ENCODE measurements around the gene RHAG. TPM values are rescaled to one million over a fixed set of nuclear protein-coding genes. Genes with fewer than 3 reads are reported as not detected.

The RHAG gene
- total and polyA plus RNA-seq, 2 of the 8 experiments (the other 6 are each of a cell fraction or from before 2014, with no cell fraction given) = not detected

DNA sequence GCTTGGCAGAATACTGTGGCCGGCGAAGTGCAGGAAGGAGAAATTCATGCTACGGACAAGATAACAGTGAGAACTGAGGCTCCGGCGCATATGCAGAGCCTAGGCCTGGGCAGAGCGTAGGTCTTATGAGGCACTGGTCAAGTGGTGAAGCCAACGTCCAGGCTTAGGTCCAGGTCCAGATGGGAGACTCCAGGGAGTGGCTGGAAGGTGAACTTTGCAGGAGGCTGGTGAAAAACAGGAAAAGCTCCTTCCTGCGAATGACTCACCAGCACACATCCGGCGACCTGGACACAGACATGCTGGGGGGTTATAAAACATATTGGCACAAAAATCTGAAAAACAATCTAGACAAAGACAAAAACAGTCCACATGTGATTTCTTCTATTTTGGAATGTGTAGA lies 70.8 kb downstream of the RHAG start:
- H3K27ac ChIP-seq (ENCODE audit: low read depth, low read length) = no peak overlapping the region
- no peaks in the 10 kb centered on the region for H3K9me3 ChIP-seq (ENCODE audit: insufficient read depth in 2 of 2, low read depth in 1 of 2, low read length in 1 of 2)
- no peaks in the 10 kb centered on the region for H4K20me1 ChIP-seq (replicated peaks in 1 of 2; ENCODE audit: control insufficient read depth in 1 of 2, insufficient read depth in 2 of 2, low read length in 2 of 2)
- peak overlapping the region; percentile 11; the same call in 1 of the 2 replicates for H2BK20ac ChIP-seq (ENCODE audit: low read length)
- H2BK15ac ChIP-seq (ENCODE audit: low read length) = no peak overlapping the region
- no peak overlapping the region for H3K18ac ChIP-seq (ENCODE audit: extremely low read depth, low read length)
- no peak overlapping the region; the same call in 1 of the 2 replicates for H4K8ac ChIP-seq (ENCODE audit: extremely low read depth, insufficient read depth, low read length)
- H4K91ac ChIP-seq (replicated peaks; ENCODE audit: insufficient read length, low read length) = no peak overlapping the region
- ChIA-PET CTCF (ENCODE audit: partially characterized antibody) (interaction anchor here (0.6 to 5.5 kb wide), 4 partner anchors 16 to 42 kb away, joined by 4 to 23 read pairs (median 7); partner anchors contain the start of gene C6orf141), POLR2A (ENCODE audit: partially characterized antibody) (interaction anchor here (0.8 to 1.2 kb wide), 2 partner anchors 13 to 16 kb away, joined by 4 to 5 read pairs; partner anchors contain the start of gene C6orf141)
- no peak overlapping the region for H2BK120ac ChIP-seq (replicated peaks; ENCODE audit: low read depth, low read length)
- H3K36me3 ChIP-seq (ENCODE audit: control insufficient read depth in 2 of 4, insufficient read depth in 4 of 4, low read length in 3 of 4) = no peaks in the 10 kb centered on the region
- no peak for DNase-seq (ENCODE audit: low read depth in 1 of 2, low spot score in 2 of 2)
- H3K23me2 ChIP-seq (ENCODE audit: low read depth, low read length) = no peaks in the 10 kb centered on the region
- no peak overlapping the region for H3K14ac ChIP-seq (ENCODE audit: insufficient read length)
- H3K79me2 ChIP-seq (ENCODE audit: control insufficient read depth in 1 of 2, insufficient read depth in 2 of 2, low read length in 2 of 2) = no peaks in the 10 kb centered on the region
- no peak for FAIRE-seq
- H3K56ac ChIP-seq (replicated peaks; ENCODE audit: insufficient read length, low read depth, low read length) = no peak overlapping the region
- TF ChIP-seq CEBPB (IDR thresholded peaks at IDR 0.05; ENCODE audit: low read depth, low read length) (no peak), SAP30 (IDR thresholded peaks at IDR 0.05; ENCODE audit: insufficient read depth, insufficient replicate concordance, low read length) (no peak), RBBP5 (IDR thresholded peaks at IDR 0.05; ENCODE audit: borderline replicate concordance, low read depth, low read length) (no peak), BRCA1 (IDR thresholded peaks at IDR 0.05; ENCODE audit: low read depth, low read length) (no peak), FOSL1 (IDR thresholded peaks at IDR 0.05; ENCODE audit: insufficient read depth, low read depth, low read length) (no peak), NANOG (IDR thresholded peaks at IDR 0.05; ENCODE audit: insufficient read depth, low read depth, low read length, poor library complexity, severe bottlenecking) (no peak), GABPA (IDR thresholded peaks at IDR 0.05; ENCODE audit: borderline replicate concordance, insufficient read depth, low read length) (no peak)
- no peak overlapping the region for H2BK12ac ChIP-seq (ENCODE audit: low read depth, low read length)
- H3K4me1 ChIP-seq (replicated peaks in 1 of 4; ENCODE audit: control insufficient read depth in 3 of 4, insufficient read depth in 4 of 4, low read length in 3 of 4) = no peaks in the 10 kb centered on the region
- H2AFZ ChIP-seq (ENCODE audit: low read length) = no peak overlapping the region
- H2BK5ac ChIP-seq (ENCODE audit: low read depth, low read length) = no peak overlapping the region
- H3K4me3 ChIP-seq (ENCODE audit: extremely low read depth in 1 of 4, insufficient read depth in 2 of 4, low read depth in 3 of 4, low read length in 4 of 4) = no peak overlapping the region
- H3K4ac ChIP-seq (replicated peaks; ENCODE audit: insufficient read length, low read depth, low read length) = no peak overlapping the region
- H3K9ac ChIP-seq (replicated peaks in 1 of 4; ENCODE audit: extremely low read depth in 1 of 4, low read depth in 3 of 4, low read length in 3 of 4) = no peak overlapping the region
- no peaks in the 10 kb centered on the region for H3K79me1 ChIP-seq (ENCODE audit: low read depth, low read length)
- H3K23ac ChIP-seq (ENCODE audit: insufficient read length) = no peak overlapping the region
- H3K27me3 ChIP-seq (replicated peaks in 1 of 4; ENCODE audit: control insufficient read depth in 3 of 4, extremely low read depth in 1 of 4, insufficient read depth in 3 of 4, low read length in 3 of 4) = no peaks in the 10 kb centered on the region; a peak in 1 of 7 replicates
- WGBS, 2 experiments (ENCODE audit: extremely low coverage in 1 of 2, insufficient coverage in 1 of 2, insufficient read length in 1 of 2, insufficient replicate concordance in 2 of 2, low coverage in 1 of 2, low lambda C conversion rate in 2 of 2, missing lambda C conversion rate in 1 of 2) = 92% methylated on average over 10 of the region's 10 CpGs; no CpG with 5 or more reads in 1 of the 2 experiments
- no peak overlapping the region for H4K5ac ChIP-seq (ENCODE audit: insufficient read length, low read depth, low read length)
- H2AK5ac ChIP-seq (ENCODE audit: low read depth, low read length) = no peak overlapping the region
- no peak overlapping the region for H3K4me2 ChIP-seq (ENCODE audit: insufficient read depth in 1 of 2, low read depth in 2 of 2, low read length in 2 of 2)
